ENCODE results near the gene FUOM. TPM values are rescaled to one million over a fixed set of nuclear protein-coding genes. Genes with fewer than 3 reads are reported as not detected.

The FUOM gene
- total and polyA plus RNA-seq, 2 of the 8 experiments (the other 6 are each of a cell fraction or from before 2014, with no cell fraction given) = 22.0 to 30.4 TPM

DNA sequence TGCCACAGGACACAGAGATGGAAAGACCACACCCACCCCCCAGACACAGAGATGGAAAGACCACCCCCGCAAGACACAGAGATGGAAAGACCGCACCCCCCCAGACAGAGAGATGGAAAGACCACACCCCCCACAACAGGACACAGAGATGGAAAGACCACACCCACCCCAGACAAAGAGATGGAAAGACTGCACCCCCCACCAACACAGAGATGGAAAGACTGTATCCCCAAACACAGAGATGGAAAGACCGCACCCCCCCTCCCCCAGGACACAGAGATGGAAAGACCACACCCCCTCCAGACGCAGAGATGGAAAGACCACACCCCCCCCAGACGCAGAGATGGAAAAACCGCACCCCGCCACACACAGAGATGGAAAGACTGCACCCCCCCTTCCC is 41.1 kb downstream of the FUOM start:
- Histone ChIP-seq H2BK20ac (ENCODE audit: low read length) (no peak overlapping the region), H3K4me3 (ENCODE audit: extremely low read depth in 1 of 4, insufficient read depth in 2 of 4, low read depth in 3 of 4, low read length in 4 of 4) (no peak overlapping the region), H3K4me1 (replicated peaks in 1 of 4; ENCODE audit: control insufficient read depth in 3 of 4, insufficient read depth in 4 of 4, low read length in 3 of 4) (no peaks in the 10 kb centered on the region; a peak in 1 of 7 replicates), H2BK5ac (ENCODE audit: low read depth, low read length) (no peak overlapping the region), H4K91ac (replicated peaks; ENCODE audit: insufficient read length, low read length) (no peak overlapping the region), H3K23me2 (ENCODE audit: low read depth, low read length) (peaks cover 2% of the 10 kb centered on the region; the same call in 1 of the 2 replicates), H3K27ac (ENCODE audit: low read depth, low read length) (no peak overlapping the region), H3K9me3 (ENCODE audit: insufficient read depth in 2 of 2, low read depth in 1 of 2, low read length in 1 of 2) (peaks cover 0 to 2% of the 10 kb centered on the region in 2 experiments; a peak in 1 of 4 replicates), H3K4me2 (ENCODE audit: insufficient read depth in 1 of 2, low read depth in 2 of 2, low read length in 2 of 2) (no peak overlapping the region), H3K27me3 (replicated peaks in 1 of 4; ENCODE audit: control insufficient read depth in 3 of 4, extremely low read depth in 1 of 4, insufficient read depth in 3 of 4, low read length in 3 of 4) (peaks cover 0 to 8% (median 4%) of the 10 kb centered on the region in 4 experiments; a peak in 5 of 7 replicates), H3K79me1 (ENCODE audit: low read depth, low read length) (no peaks in the 10 kb centered on the region), H4K5ac (ENCODE audit: insufficient read length, low read depth, low read length) (no peak overlapping the region), H3K9ac (replicated peaks in 1 of 4; ENCODE audit: extremely low read depth in 1 of 4, low read depth in 3 of 4, low read length in 3 of 4) (no peak overlapping the region), H3K79me2 (ENCODE audit: control insufficient read depth in 1 of 2, insufficient read depth in 2 of 2, low read length in 2 of 2) (no peaks in the 10 kb centered on the region), H3K4ac (replicated peaks; ENCODE audit: insufficient read length, low read depth, low read length) (no peak overlapping the region), H2BK120ac (replicated peaks; ENCODE audit: low read depth, low read length) (no peak overlapping the region), H2BK12ac (ENCODE audit: low read depth, low read length) (no peak overlapping the region), H3K36me3 (ENCODE audit: control insufficient read depth in 2 of 4, insufficient read depth in 4 of 4, low read length in 3 of 4) (peaks cover 0 to 4% (median under 1%) of the 10 kb centered on the region in 4 experiments; a peak in 4 of 8 replicates), H4K20me1 (replicated peaks in 1 of 2; ENCODE audit: control insufficient read depth in 1 of 2, insufficient read depth in 2 of 2, low read length in 2 of 2) (peaks cover 0 to 3% of the 10 kb centered on the region in 2 experiments), H3K23ac (ENCODE audit: insufficient read length) (no peak overlapping the region), H3K14ac (ENCODE audit: insufficient read length) (no peak overlapping the region), H2AFZ (ENCODE audit: low read length) (no peak overlapping the region), H2AK5ac (ENCODE audit: low read depth, low read length) (no peak overlapping the region), H3K56ac (replicated peaks; ENCODE audit: insufficient read length, low read depth, low read length) (no peak overlapping the region), H2BK15ac (ENCODE audit: low read length) (no peak overlapping the region), H3K18ac (ENCODE audit: extremely low read depth, low read length) (no peak overlapping the region), H4K8ac (ENCODE audit: extremely low read depth, insufficient read depth, low read length) (no peak overlapping the region)
- no peak for FAIRE-seq
- 96% methylated on average over 3 of the region's 7 CpGs; no CpG with 5 or more reads in 1 of the 2 experiments for WGBS, 2 experiments (ENCODE audit: extremely low coverage in 1 of 2, insufficient coverage in 1 of 2, insufficient read length in 1 of 2, insufficient replicate concordance in 2 of 2, low coverage in 1 of 2, low lambda C conversion rate in 2 of 2, missing lambda C conversion rate in 1 of 2)
- TF ChIP-seq EZH2 (IDR thresholded peaks at IDR 0.05; ENCODE audit: low read depth, low read length, severe bottlenecking) (no peak), RFX5 (IDR thresholded peaks at IDR 0.05; ENCODE audit: borderline replicate concordance, low read depth, low read length) (no peak), SRF (IDR thresholded peaks at IDR 0.05; ENCODE audit: low read depth, low read length) (no peak), JUN (IDR thresholded peaks at IDR 0.05; ENCODE audit: low read depth, low read length) (no peak), NANOG (IDR thresholded peaks at IDR 0.05; ENCODE audit: insufficient read depth, low read depth, low read length, poor library complexity, severe bottlenecking) (no peak), SP2 (IDR thresholded peaks at IDR 0.05; ENCODE audit: low read length) (no peak)
- DNase-seq (ENCODE audit: low read depth in 1 of 2, low spot score in 2 of 2) = no peak
- ChIA-PET CTCF (ENCODE audit: partially characterized antibody) (no interaction called here), POLR2A (ENCODE audit: partially characterized antibody) (interaction anchor here (1.1 kb wide), 1 partner anchor 7 kb away, joined by 5 read pairs; no protein-coding TSS in a partner anchor)
